NCI-H1694 treated with DMSO at 0.1 percent for 48 hours (cell line): ENCODE data around the gene CLEC10A.
"Not testable (repeated sequence)": the region's sequence is repeated elsewhere in the genome, so short reads cannot be mapped to it uniquely, and the experiment has no call there.

Experiments used
- DNase-seq: peaks from one replicate; lab custom pipeline; 2025; lab: John Stamatoyannopoulos, UW

Gene CLEC10A

DNA sequence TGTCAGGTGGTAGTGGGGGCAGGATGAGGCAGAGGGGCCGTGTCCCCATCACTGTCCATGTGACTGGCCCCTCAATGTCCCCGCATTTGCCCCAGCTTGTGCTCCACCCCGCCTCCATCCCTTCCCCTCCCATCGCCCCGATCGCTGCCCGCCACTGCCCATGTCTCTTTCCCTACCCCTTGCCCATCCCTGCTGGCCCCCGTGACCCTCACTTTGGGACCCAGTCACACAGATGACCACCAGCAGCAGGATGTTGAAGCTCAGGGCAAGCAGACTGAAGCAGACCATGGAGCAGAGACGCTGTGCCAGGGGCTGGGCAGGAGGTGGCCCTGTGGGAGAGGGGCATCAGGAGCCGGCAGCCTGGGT lies 28.5 kb upstream of the CLEC10A start:
- no peak for DNase-seq

DNA sequence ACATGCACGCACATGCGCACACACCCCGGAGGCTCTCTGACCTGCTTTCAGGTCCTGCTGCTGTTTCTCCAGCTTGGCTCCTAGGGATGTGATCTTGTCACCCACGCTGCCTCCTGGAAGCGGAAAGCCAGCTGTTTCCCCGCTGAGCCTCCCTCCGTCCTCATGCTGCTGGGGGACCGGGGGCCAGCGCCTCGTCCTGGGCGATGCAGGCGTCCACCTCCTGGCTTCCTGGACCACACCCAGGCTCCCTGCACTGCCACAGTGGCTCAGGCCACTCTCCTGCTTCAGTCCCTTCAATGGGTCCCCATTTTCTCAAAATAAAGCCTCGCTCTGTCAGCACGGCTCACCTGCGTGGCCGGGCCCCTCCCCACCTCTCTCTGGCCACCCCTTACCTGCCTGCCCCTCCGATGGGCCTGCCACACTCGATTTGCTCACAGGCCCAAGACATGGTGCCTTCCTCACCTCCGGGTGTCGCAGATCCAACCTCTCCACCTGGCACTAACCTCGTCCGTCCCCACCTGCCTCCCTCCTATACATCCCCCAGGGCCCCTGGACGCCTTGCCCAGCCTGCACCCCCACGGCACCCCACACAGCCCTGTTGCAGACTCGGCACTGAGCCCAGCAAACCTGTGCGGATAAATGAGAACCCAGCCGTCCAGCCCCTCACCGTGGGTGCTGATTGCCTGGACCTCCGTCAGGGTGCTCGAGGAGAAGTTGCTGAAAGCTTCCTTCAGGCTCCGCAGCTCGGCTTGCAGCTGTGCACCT lies 27.9 kb upstream of the CLEC10A start:
- no peak for DNase-seq

DNA sequence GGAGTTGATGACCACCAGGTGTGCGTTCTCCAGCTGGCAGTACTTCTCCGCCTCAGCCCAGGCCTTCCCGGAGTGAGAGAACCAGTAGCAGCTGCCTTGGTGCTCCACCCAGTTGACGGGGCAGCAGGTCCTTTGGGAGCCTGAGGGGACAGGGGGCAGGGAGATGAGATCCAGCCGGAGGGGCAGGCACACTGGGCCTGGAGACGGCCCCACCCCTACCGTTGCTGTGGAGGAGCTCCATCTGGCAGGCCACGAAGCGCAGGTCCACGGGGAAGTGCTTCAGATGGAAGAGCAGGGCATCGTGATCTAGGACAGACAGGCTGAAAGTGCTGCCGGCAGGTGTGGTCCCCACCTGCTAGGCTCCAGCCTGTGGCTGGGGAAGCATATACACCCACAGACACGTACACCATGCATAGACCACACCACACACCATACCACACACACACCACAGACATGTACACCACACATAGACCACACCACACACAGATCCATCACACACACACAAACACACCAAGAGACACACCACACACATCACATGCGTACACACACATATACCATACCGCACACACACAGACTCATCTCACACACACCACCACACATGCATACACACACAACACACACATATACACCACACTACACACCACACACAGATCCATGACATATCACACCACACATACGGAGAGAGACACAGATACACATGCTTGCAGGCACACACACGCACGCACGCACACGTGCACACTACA lies 27.1 kb upstream of the CLEC10A start:
- no peak for DNase-seq

DNA sequence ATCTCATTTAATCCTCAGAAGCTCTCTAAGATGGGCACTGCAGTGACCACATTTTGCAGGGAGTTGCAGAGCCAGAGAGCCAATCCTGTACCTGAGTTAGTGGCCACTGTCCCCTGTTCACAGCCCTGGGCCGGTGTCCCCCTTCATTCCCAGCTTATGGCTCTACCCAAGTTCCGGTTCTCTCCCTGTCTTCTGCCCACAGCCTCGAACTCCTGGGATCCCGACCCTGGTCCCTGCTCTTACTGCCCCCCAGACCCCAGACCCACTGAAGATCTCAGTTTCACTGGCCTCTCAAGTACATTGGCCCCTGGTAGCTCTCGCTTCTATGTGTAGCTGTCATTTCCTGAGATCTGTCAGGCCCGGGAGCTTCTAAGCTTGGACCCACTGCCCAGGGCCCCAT lies 22.4 kb upstream of the CLEC10A start:
- no peak for DNase-seq

DNA sequence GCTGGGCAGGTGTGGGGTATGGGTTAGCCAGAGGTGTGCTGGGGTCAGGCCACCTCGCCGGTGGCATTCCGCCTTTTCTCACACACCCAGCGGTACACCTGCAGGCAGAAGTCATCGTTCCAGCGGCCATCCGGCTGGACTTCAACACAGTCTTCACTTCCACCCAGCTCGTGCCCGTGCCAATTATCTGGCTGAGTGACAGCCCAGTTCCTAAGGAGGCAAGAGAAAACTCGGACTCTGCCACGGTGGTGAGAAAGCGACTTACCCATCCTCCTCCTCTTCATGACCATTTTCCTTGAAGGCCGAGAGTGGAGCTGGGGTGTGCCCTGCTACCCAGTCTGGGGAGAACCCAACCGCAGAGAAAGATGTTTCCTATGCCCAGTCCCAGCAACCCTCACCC lies 21.5 kb upstream of the CLEC10A start:
- DNase-seq, result no peak

DNA sequence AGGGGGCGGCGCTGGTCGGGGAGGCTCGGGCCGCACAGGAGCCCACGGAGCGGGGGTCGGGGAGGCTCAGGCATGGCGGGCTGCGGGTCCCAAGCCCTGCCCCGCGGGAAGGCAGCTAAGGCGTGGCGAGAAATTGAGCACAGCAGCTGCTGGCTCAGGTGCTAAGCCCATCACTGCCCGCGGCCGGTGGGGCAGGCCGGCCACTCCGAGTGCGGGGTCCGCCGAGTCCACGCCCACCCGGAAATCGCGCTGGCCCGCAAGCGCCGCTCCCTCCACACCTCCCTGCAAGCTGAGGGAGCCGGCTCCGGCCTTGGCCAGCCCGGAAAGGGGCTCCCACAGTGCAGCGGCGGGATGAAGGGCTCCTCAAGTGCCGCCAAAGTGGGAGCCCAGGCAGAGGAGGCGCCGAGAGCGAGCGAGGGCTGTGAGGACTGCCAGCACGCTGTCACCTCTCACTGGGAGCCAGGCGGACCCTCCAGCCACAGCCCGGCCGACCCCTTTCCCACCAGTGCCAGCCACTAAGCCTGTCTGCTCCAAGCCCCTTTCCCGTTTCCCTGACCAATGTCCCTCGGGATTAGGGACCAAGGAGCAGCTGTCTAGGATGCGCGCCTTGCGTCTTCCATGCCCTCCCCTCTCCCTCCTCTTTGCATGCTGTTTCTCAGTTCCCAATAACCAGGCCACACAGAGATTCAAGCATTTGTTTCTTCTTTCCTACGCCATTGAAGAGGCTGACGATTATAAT lies 20.8 kb upstream of the CLEC10A start:
- not testable (repeated sequence) for DNase-seq

DNA sequence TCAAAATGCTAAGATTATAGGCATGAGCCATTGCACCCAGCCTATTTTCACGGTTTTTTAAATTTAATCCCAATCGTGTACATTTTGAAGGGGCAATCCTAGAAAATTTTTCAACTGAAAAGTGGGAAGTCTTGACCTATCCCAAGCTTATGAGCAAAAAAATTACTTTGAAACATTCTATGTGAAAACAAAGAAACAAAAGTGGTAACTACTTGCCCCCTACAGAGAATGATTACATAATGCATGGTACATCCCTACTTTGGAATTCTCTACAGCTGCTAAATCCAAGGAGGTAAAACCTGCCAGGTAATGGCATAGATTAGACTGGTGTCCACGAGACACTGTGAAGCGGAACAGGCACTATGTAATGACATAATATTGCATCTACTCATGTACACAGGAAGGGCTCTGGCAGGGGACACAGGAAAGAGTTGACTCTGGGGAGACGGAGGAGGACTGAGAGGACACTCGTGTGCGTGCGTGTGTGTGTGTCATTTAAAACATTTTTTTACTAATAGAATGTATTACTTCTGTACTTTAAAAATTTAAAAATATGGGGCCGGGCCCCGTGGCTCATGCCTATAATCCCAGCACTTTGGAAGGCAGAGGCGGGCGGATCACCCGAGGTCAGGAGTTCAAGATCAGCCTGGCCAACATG lies 18.9 kb upstream of the CLEC10A start:
- no peak for DNase-seq

DNA sequence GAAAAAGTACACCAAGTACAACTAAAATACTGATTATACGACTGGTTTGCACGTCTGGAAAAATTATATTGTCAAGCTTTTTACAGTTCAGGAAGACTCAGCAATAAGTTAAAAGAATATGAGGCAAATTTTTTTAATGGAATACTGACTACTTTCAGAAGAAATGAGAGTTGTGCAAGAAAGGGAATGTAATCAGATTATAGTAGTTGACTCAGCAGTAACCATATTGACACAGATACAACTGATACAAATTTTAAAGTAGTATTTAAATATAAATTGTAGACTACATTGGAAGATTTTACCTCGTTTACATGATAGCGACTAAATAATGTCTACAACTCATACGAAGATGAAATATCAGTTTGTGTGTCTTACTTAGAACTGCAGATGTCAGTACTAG lies 17.9 kb upstream of the CLEC10A start:
- no peak for DNase-seq

DNA sequence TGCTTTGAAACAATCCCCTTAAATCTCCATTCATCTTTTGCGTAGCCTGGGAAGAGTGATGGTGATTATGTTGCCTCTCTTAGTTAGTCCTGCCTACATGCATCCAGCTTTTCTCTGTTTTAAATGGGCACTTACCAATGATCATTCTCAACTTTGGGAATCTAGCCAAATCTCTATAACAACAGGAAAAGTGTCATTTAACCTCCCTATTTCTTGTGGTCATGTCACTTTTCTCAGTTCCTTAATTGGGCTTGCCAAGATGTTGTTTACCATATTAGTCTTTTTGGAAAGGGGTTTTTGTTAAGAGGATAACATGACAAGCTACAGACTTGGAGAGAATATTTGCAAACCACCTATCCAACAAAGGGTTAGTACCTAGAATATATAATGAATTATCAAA lies 15.6 kb upstream of the CLEC10A start:
- no peak for DNase-seq

DNA sequence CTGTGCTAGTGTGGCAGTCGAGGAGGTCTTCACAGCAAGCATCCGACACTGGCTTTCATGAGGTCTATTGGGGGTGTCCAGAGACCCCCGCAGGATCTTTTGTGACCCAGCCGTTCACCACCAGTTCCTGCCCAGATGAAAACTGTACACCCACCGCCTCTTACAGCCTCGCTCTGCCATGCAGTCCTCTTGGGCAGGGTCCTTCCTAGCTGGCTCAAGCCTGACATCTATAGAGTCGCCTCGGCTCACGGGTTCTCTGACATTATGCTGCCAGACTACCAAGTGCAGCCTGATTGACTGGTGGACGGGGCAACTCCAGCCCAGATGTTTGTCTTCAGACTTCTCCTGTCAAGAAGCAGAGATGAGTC lies 14.6 kb upstream of the CLEC10A start:
- DNase-seq, result no peak

DNA sequence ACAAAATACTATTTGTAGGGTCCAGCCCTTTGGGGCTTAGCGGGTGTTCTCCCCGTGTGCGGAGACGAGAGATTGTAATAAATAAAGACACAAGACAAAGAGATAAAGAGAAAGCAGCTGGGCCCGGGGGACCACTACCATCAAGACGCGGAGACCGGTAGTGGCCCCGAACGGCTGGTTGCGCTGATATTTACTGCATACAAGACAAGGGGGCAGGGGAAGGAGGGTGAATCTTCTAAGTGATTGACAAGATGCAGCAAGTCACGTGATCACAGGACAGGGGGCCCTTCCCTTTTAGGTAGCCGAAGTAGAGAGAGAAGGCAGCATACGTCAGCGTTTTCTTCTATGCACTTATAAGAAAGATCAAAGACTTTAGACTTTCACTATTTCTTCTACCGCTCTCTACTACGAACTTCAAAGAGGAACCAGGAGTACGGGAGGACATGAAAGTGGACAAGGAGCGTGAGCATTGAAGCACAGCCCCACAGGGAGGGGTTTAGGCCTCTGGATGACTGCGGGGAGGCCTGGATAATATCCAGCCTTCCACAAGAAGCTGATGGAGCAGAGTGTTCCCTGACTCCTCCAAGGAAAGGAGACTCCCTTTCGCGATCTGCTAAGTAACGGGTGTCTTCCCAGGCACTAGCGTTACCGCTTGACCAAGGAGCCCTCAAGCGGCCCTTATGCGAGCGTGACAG lies 11.4 kb upstream of the CLEC10A start:
- DNase-seq, result not testable (repeated sequence)

DNA sequence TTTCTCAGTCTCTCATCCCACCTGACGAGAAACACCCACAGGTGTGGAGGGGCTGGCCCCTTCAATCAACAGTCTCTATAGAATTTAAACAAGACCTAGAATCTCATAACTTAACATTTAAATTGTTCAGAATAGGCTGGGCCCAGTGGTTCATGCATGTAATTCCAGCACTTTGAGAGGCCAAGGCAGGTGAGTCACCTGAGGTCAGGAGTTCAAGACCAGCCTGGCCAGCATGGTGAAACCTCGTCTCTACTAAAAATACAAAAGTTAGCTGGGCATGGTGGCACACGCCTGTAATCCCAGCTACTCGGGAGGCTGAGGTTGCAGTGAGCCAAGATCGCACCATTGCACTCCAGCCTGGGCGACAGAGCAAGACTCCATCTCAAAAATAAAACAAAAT lies 9.5 kb upstream of the CLEC10A start:
- not testable (repeated sequence) for DNase-seq

DNA sequence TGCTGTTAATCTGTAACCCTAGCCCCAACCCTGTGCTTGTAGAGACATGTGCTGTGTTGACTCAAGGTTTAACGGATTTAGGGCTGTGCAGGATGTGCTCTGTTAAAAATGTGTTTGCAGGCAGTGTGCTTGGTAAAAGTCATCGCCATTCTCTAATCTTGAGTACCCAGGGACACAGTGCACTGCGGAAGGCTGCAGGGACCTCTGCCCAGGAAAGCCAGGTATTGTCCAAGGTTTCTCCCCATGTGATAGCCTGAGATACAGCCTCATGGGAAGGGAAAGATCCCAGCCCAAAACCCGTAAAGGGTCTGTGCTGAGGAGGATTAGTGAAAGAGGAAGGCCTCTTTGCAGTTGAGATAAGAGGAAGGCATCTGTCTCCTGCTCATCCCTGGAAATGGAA lies 8.4 kb upstream of the CLEC10A start:
- DNase-seq, result not testable (repeated sequence)

DNA sequence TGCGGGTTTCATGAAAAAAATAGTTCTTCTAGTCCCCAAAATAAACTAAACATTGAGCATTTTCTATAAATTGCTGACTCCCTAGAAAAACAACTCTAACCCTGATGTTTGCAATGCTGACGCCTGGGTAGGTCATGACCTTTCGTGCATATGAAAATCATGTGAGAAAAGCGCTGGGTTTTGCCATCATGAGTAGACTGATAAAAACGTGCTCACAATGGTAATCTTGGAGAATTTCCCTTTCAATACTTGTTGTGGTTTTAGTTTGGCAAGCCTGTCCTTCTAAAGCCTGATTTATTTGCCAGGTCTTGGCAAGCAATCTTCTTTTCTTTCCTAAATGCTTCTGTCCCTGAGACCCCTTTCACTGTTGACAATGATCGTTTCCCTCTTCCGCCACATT lies 4.0 kb upstream of the CLEC10A start:
- DNase-seq, result no peak

DNA sequence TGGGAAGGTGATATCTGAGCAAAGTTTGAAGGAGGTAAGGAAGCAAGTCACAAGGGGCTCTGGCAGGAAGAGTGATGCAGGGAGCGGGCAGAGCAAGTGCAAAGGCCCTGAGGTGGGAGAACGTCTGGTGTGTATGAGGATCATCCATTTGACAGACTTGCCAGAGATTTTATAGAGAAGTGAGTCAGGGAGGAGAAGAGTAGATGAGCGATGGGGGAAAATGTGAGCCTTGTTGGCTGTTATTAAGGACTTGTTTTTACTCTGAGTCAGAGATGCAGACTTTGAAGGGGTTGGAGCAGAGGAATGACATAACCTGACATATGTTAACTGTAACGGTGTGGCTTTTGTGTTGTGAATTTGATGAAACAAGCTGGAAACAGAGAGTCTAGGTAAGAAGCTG lies 3.5 kb upstream of the CLEC10A start:
- DNase-seq, result no peak

DNA sequence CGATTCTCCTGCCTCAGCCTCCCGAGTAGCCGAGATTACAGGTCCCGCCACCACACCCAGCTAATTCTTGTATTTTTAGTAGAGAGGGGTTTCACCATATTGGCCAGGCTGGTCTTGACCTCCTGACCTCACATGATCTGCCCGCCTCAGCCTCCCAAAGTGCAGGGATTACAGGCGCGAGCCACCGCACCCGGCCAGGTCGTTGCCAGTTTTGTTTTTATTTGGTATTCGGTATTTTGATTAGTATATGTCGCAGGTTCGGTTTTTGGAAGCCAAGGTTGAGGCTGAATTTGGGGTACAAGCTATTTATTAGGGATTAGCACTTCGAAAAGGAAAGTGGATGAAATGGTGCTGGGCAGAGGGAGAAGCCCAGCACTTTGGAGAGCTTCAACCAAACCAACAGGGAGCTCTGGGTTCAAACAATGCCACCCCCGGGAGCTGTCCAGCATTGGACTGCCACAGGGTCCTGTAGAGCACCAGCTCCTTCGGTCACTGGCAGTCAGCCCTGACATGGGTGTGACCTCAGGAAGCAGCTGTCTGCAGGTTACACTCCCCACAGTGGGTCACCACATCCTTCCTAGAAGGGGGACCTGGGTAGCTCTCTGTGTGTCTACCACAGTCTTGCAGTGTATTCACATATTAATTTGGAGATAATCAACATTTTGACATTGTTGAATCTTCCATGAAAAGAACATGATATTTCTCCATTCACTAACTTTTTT lies 1.5 kb upstream of the CLEC10A start:
- DNase-seq, result no peak

DNA sequence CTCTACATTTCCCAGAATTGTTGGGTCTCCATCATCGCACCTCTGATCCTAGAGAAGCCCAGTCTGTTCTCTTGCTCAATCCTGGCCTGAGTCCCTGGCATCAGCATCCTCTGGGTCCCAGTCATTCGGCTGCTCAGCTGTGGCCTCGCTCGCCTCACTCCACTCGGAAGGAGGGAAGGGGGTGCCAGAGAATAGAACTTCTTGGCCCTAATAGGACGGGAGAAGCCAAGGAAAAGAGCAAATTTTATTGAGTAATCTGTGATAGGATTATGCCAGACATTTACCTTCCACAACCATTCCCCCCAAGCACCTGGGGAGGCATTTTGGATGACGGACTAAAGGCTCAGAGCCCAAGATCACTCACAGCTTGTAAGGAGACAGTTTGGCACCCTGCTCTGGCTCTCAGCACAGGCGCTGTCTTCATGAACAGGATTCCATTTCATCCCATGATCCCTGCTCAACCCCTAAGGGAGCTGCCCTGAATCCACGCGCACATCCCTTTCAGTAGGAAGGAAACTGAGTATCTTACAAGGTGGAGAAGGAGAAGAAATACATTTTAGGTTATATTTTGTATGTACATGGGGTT lies 498 bp upstream of the CLEC10A start:
- no peak for DNase-seq

DNA sequence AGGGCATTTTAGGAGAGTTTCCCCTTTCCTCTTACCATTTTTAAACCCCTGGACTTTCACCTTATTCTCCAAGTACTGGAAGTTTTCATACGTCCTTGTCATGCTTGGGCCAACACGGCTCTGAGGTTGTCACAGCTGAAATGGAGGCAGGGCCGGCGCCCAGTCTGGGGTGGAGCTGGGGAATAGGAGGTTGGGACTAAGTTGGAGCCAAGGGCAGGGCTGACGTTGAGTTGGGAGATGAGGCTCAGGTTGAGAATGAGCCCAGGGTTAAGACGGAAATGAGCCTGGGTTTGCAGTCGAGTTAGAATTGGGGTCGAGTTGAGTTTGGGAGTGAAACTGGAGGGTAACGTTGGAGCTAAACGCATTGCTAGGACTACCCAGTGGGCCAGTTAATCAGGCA lies 1.3 kb downstream of the CLEC10A start:
- no peak for DNase-seq

DNA sequence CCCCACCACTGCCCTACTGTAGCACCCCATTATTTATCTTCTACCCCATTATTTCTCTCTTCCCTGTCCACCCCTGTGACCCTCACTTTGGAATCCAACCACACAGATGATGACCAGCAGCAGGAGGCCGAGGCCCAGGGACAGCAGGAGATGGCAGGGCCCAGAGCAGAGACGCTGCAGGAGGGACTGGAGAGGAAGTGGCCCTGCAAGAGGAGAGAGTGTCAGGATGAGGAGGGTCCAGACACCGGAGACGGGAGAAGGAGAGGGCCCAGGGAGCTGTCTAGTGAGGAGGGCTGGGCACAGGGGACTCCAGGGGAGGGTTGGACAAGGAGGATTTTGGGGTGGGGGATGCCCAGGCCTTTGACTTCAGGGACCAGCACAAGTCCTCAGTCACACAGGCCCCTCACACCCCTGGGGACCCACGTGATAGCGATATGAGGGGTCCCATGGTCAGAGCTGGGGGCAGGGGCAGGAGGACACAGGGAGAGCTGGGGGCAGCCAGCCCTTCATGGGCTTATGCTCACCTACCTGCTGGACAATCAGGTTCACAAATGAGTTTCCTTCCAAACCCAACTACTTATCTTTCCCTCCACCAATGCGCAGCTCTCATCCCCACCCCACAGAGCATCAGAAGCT lies 2.0 kb downstream of the CLEC10A start:
- no peak for DNase-seq

DNA sequence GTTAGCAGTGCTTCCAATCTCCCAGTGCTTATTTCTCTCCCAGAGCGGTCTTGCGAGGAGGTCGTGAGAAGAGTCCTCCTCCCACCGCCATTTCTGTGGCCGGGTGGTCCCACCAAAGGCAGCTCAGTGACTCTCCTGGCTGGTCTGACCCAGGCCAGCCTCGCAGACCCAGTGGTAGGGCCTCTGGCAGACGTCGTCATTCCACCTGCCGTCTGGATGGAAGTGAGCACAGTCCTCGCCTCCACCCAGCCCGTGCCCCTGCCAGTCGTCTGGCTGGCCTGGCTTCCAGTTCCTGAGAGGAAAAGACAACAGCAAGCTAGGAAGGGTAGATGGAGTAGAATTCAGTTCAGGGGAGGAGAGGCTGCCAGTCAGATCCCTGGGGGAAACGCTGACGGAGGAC lies 5.1 kb downstream of the CLEC10A start:
- DNase-seq, result no peak
